ENCODE results near the gene SVIL. TPM values are rescaled to one million over a fixed set of nuclear protein-coding genes. Genes with fewer than 3 reads are reported as not detected.
A peak's percentile ranks its signal among the peaks of the same experiment; 100 is the strongest.

The SVIL gene
- total and polyA plus RNA-seq, 2 of the 13 experiments (the other 11 are each of a cell fraction or from before 2014, with no cell fraction given) = 3.9 to 12.1 TPM

- Histone ChIP-seq H4K20me1 (ENCODE audit: insufficient read depth, low read length) (no peaks in the 10 kb centered on the region; the same call in 1 of the 2 replicates), H3K4me1 (ENCODE audit: insufficient read depth, low read length) (peaks cover 45% of the 10 kb centered on the region), H3K4me3 (replicated peaks in 1 of 3; ENCODE audit: insufficient read depth in 1 of 3, low read depth in 2 of 3, low read length in 3 of 3) (no peak overlapping the region), H3K79me2 (ENCODE audit: insufficient read depth, low read length) (no peaks in the 10 kb centered on the region), H2AFZ (ENCODE audit: low read length) (no peak overlapping the region), H3K9ac (ENCODE audit: insufficient read depth, low read depth, low read length) (no peak overlapping the region), H3K4me2 (ENCODE audit: low read depth, low read length) (no peak overlapping the region), H3K27me3 (ENCODE audit: control insufficient read depth in 1 of 2, insufficient read depth in 2 of 2, low read length in 2 of 2) (no peaks in the 10 kb centered on the region), H3K9me3 (ENCODE audit: low read length) (no peaks in the 10 kb centered on the region), H3K27ac (ENCODE audit: extremely low read length, insufficient read depth, low read length) (no peak overlapping the region), H3K36me3 (replicated peaks in 1 of 2; ENCODE audit: control insufficient read depth in 1 of 2, insufficient read depth in 2 of 2, low read length in 2 of 2) (no peaks in the 10 kb centered on the region)
- intact Hi-C loops (cut with micrococcal nuclease; ENCODE audit: unreplicated experiment) = no loop called here
- FAIRE-seq (no peak), DNase-seq (ENCODE audit: low spot score) (no peak), ATAC-seq (no peak)
- in situ Hi-C loops (cut with HindIII; ENCODE audit: extremely low pct_ligation_motif_present, low pct_unique_long_range_greater_than_20kb) = no loop called here
- WGBS (ENCODE audit: low lambda C conversion rate) = 74% methylated on average over 7 of the region's 7 CpGs
- ChIA-PET POLR2A (interaction anchor here (2.0 kb wide), 1 partner anchor 9 kb away, joined by 11 read pairs; no protein-coding TSS in a partner anchor), CTCF (ENCODE audit: low intra/inter-chr PET ratio, low total read pairs) (no interaction called here)
- no TSS peak for BruUV-seq (replicated peaks)
- TF ChIP-seq FOXA3 (CRISPR knock-in tag; IDR thresholded peaks at IDR 0.05) (peak; percentile 62), ARID3A (IDR thresholded peaks at IDR 0.05; ENCODE audit: low read depth, low read length) (peak; percentile 87), CEBPG (CRISPR knock-in tag; IDR thresholded peaks at IDR 0.05) (peak; percentile 60), GMEB1 (CRISPR knock-in tag; IDR thresholded peaks at IDR 0.05; ENCODE audit: borderline replicate concordance) (no peak), JARID2 (CRISPR knock-in tag; IDR thresholded peaks at IDR 0.05; ENCODE audit: insufficient replicate concordance) (no peak), ZNF768 (CRISPR knock-in tag; IDR thresholded peaks at IDR 0.05) (peak; percentile 77; the same call in 1 of the 2 replicates), ZMYM3 (CRISPR knock-in tag; IDR thresholded peaks at IDR 0.05) (peak; percentile 22; the same call in 1 of the 2 replicates), TBX2 (CRISPR knock-in tag; IDR thresholded peaks at IDR 0.05; ENCODE audit: borderline replicate concordance) (no peak), REL (CRISPR knock-in tag; conservative IDR thresholded peaks at IDR 0.05) (no peak), ZNF713 (CRISPR knock-in tag; IDR thresholded peaks at IDR 0.05) (no peak), TFAP4 (IDR thresholded peaks at IDR 0.05; ENCODE audit: borderline replicate concordance, low read depth) (no peak), FOXA1 (IDR thresholded peaks at IDR 0.05) (no peak), FOXA1 (CRISPR knock-in tag; IDR thresholded peaks at IDR 0.05) (peak; percentile 16; the same call in 1 of the 2 replicates), TBP (CRISPR knock-in tag; IDR thresholded peaks at IDR 0.05) (no peak), POLR2A (IDR thresholded peaks at IDR 0.05; ENCODE audit: insufficient read depth in 1 of 2, low read depth in 2 of 2, low read length in 2 of 2) (no peak), CEBPB (IDR thresholded peaks at IDR 0.05; ENCODE audit: borderline replicate concordance, low read depth, low read length) (peak; percentile 86; the same call in 1 of the 2 replicates)
- TF ChIP-seq, protein P1, sequence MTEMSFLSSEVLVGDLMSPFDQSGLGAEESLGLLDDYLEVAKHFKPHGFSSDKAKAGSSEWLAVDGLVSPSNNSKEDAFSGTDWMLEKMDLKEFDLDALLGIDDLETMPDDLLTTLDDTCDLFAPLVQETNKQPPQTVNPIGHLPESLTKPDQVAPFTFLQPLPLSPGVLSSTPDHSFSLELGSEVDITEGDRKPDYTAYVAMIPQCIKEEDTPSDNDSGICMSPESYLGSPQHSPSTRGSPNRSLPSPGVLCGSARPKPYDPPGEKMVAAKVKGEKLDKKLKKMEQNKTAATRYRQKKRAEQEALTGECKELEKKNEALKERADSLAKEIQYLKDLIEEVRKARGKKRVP (CRISPR knock-in tag; IDR thresholded peaks at IDR 0.05) = peak in 1 of 2 experiments; percentile 91; a peak in 2 of 4 replicates
- TF ChIP-seq, protein P2, sequence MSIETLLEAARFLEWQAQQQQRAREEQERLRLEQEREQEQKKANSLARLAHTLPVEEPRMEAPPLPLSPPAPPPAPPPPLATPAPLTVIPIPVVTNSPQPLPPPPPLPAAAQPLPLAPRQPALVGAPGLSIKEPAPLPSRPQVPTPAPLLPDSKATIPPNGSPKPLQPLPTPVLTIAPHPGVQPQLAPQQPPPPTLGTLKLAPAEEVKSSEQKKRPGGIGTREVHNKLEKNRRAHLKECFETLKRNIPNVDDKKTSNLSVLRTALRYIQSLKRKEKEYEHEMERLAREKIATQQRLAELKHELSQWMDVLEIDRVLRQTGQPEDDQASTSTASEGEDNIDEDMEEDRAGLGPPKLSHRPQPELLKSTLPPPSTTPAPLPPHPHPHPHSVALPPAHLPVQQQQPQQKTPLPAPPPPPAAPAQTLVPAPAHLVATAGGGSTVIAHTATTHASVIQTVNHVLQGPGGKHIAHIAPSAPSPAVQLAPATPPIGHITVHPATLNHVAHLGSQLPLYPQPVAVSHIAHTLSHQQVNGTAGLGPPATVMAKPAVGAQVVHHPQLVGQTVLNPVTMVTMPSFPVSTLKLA (IDR thresholded peaks at IDR 0.05) = no peak
Observed at GRCh38 chr10:29627201-29628132, 7.3 kb downstream of the SVIL start.
